Prostate gland (tissue), 2 donors: ENCODE measurements around the gene UBAC2. TPM values are rescaled to one million over a fixed set of nuclear protein-coding genes. Genes with fewer than 3 reads are reported as not detected.

Source experiments
- DNase-seq: peaks from one replicate; pipeline ENCODE4 v3.0.0-alpha.2; 2019; ENCODE audit warnings: low spot score
- H3K27ac ChIP-seq, 2 donors: fragments of 200-600 bp; sonication (generic); 2 replicates each; pipeline ENCODE4 v1.5.1; 2017 to 2019
- H3K27me3 ChIP-seq: fragments of 200-600 bp; sonication (generic); replicated peaks from 2 replicates; pipeline ENCODE4 v1.5.1; 2019; ENCODE audit not compliant: insufficient read depth
- H3K36me3 ChIP-seq, 2 donors: fragments of 200-600 bp; sonication (generic); 1 replicate in 1 of 2; 2 replicates in 1 of 2; pipeline versions ENCODE4 v1.5.1 to v1.8.1; 2017 to 2019
- H3K4me1 ChIP-seq: fragments of 200-600 bp; sonication (generic); replicated peaks from 2 replicates; pipeline ENCODE4 v1.5.1; 2019
- H3K4me3 ChIP-seq, 2 donors: fragments of 200-600 bp; sonication (generic); 2 replicates each; pipeline ENCODE4 v1.5.1; 2017 to 2019
- H3K9me3 ChIP-seq: fragments of 200-600 bp; sonication (generic); 2 replicates; pipeline ENCODE4 v1.5.1; 2017
- POLR2A ChIP-seq: fragments of 450-650 bp; IDR thresholded peaks from one replicate; pipeline ENCODE4 v1.6.1; 2016; ENCODE audit warnings: antibody characterized with exemption, mild to moderate bottlenecking
- POLR2AphosphoS5 ChIP-seq: sonication (generic); formaldehyde crosslinking; IDR thresholded peaks from one replicate; pipeline ENCODE4 v1.6.1; 2017; ENCODE audit warnings: antibody characterized with exemption
- WGBS: methylation state at CpG from one replicate; pipeline ENCODE4 v1.1.5; 2018; 5-methylcytosine and 5-hydroxymethylcytosine counted together
- intact Hi-C: fragments of 100-400 bp; cut with DNase I; formaldehyde crosslinking; loops from one replicate; pipeline ENCODE4 v1.14.2; 2022
- total RNA-seq, 2 donors: library from RNA; depleted of rRNA; stranded (reverse); fragments of >200 nt; gene quantifications; one replicate each; pipeline ENCODE4 v1.1.0, GENCODE V29; 2016
- TF ChIP-seq, protein P1 (sequence below), 4 experiments: fragments of 200-600 bp in 2 of 4; fragments of 450-650 bp in 2 of 4; sonication (generic) in 2 of 4; IDR thresholded peaks; 1 replicate in 3 of 4; 2 replicates in 1 of 4; pipeline ENCODE4 v1.5.1; 2016 to 2019; ENCODE audit warnings: antibody characterized with exemption in 4 of 4, mild to moderate bottlenecking in 2 of 4, moderate library complexity in 2 of 4

The UBAC2 gene
- total RNA-seq, 2 donors from 2014 or later, result 60.7 to 86.9 TPM

DNA sequence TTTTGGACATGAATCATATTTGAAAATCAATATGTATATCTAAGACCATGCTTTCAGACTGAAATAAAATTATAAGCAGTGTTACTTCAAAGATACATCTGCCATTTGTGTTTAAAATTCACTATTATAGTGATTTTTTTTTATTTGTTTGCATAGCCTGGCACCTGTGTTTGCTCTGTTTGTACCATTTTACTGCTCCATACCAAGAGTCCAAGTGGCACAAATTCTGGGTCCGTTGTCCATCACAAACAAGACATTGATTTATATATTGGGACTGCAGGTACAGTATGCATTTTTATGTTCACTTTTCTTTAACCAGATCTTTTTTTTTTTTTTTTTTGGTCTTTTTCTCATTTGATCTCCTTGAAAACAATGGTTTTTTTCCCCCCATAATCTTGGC is 113.3 kb downstream of the UBAC2 start:
- intact Hi-C loops, result no loop called here
- TF ChIP-seq POLR2AphosphoS5, result no peak
- Histone ChIP-seq H3K9me3 (no peaks in the 10 kb centered on the region), H3K36me3 (no peaks in the 10 kb centered on the region), H3K4me1 (no peaks in the 10 kb centered on the region), H3K4me3 (no peak overlapping the region), H3K27ac (no peak overlapping the region), H3K27me3 (no peaks in the 10 kb centered on the region)
- WGBS, result 48% methylated on average over 1 of the region's 1 CpG
- no peak for DNase-seq

DNA sequence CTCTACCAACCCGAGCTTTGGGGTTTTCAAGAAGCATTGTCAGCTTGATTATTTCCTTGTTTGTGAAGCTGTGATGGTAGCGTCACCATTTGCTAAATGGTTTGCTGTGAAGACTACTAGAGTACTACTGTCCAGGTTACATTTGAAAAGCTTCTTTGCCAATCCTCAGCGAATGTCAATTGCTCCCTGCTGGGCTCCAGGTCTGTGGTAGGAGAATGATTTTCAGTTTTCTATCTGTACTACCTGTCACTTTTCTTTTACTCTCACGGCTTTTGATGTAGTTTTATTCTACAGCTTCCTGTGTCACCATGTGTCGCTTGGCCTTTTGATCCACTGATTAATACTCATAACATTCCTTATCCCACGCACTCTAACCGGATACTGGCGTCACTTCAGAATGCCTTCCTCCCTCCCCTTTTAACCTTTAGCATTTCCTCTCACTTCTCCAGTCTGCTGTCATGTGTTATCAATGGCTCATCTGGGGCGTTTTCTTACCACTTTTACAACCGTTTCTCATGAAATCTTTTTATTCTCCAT is 114.1 kb downstream of the UBAC2 start:
- DNase-seq, result no peak
- TF ChIP-seq, protein P1, sequence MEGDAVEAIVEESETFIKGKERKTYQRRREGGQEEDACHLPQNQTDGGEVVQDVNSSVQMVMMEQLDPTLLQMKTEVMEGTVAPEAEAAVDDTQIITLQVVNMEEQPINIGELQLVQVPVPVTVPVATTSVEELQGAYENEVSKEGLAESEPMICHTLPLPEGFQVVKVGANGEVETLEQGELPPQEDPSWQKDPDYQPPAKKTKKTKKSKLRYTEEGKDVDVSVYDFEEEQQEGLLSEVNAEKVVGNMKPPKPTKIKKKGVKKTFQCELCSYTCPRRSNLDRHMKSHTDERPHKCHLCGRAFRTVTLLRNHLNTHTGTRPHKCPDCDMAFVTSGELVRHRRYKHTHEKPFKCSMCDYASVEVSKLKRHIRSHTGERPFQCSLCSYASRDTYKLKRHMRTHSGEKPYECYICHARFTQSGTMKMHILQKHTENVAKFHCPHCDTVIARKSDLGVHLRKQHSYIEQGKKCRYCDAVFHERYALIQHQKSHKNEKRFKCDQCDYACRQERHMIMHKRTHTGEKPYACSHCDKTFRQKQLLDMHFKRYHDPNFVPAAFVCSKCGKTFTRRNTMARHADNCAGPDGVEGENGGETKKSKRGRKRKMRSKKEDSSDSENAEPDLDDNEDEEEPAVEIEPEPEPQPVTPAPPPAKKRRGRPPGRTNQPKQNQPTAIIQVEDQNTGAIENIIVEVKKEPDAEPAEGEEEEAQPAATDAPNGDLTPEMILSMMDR (IDR thresholded peaks at IDR 0.05), result no peak
- TF ChIP-seq POLR2AphosphoS5, result no peak
- no peak for TF ChIP-seq POLR2A
- Histone ChIP-seq H3K36me3 (no peaks in the 10 kb centered on the region), H3K27ac (no peak overlapping the region), H3K4me3 (no peak overlapping the region), H3K27me3 (no peaks in the 10 kb centered on the region), H3K9me3 (no peaks in the 10 kb centered on the region), H3K4me1 (no peaks in the 10 kb centered on the region)
- WGBS, result 74% methylated on average over 10 of the region's 10 CpGs
- intact Hi-C loops, result no loop called here

DNA sequence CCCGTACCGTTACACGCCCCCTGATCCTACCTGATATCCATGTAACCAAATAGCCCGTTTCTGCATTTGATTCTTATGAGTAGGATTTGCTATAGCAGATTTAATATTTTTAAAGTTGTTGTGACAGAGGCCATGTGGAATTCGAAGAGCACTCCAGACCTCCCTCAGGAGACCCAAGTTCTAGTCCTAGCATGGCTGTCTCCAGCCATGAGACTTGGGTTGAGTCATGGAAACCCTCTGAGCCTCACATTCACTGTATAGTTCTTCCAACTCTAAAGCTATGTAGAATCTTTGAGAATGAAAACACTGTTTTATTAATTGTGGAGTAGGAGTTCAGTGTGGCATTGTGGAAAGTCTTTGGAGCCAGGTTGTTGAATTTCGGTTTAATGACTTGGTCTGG is 114.5 kb downstream of the UBAC2 start:
- no peaks in the 10 kb centered on the region for H3K27me3 ChIP-seq
- no peak for DNase-seq
- H3K27ac ChIP-seq, result no peak overlapping the region
- 92% methylated on average over 6 of the region's 6 CpGs for WGBS
- H3K4me3 ChIP-seq, result no peak overlapping the region
- no peaks in the 10 kb centered on the region for H3K36me3 ChIP-seq
- no peaks in the 10 kb centered on the region for H3K9me3 ChIP-seq
- no peak for TF ChIP-seq POLR2A
- no peak for TF ChIP-seq POLR2AphosphoS5
- TF ChIP-seq, protein P1 (IDR thresholded peaks at IDR 0.05), result no peak
- no peaks in the 10 kb centered on the region for H3K4me1 ChIP-seq
- intact Hi-C loops, result no loop called here

DNA sequence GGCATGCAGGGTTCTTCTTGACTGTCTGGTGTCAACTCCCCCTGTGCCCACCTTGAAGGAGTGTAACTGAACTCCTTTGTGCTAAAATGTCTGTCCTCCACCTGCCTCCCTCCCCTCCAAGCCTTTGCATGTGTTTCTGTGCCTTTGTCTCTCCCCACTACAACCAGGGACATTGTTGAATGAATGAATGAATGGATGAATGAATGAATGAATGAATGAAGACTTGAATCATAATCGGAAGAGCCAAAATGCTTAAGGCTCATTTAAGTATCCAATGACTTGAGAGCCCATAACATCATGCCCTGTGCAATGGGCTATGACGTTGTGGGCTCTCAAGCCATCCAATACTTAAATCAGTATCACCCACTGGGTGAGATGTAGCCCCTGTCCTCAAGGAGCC is 115.6 kb downstream of the UBAC2 start:
- TF ChIP-seq, protein P1 (IDR thresholded peaks at IDR 0.05), result no peak
- TF ChIP-seq POLR2A (no peak), POLR2AphosphoS5 (no peak)
- WGBS, result 91% methylated on average over 2 of the region's 2 CpGs
- no peak overlapping the region for H3K27ac ChIP-seq

DNA sequence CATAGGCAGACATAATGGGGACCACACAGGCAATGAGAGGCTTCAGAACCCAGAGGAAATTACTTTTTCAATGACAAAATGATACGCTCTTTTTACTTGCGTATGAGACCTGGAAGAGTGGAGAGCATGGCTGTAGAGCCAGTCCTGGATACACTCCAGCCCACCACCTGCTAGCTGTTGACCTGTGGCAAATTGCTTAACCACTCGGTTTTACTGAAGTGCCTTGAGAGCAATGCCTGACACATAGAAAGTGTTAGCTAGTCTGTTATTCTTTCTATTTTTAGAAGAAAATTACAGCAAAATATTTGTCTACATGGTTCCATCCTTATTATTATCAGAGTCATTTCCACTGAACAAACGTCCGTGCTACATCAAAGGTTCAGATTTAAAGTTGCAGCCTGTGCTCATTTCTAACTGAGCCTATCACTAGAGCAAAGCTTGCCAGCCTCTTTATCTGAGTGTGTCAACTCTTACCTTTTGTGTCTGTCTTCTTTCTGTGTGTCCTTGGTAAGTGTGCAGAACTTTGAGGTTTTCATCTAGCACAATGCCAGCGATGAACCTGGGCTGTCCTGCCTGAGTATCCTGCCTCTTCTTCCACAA is 116.1 kb downstream of the UBAC2 start:
- TF ChIP-seq, protein P1 (IDR thresholded peaks at IDR 0.05), result no peak
- TF ChIP-seq POLR2AphosphoS5 (no peak), POLR2A (no peak)
- no peak for DNase-seq
- Histone ChIP-seq H3K4me1 (no peaks in the 10 kb centered on the region), H3K27ac (no peak overlapping the region), H3K36me3 (no peaks in the 10 kb centered on the region), H3K27me3 (no peaks in the 10 kb centered on the region), H3K4me3 (no peak overlapping the region), H3K9me3 (no peaks in the 10 kb centered on the region)
- intact Hi-C loops, result no loop called here
- WGBS, result 87% methylated on average over 6 of the region's 6 CpGs

More for the DNA sequence above, 115.6 kb downstream of the UBAC2 start:
- Histone ChIP-seq H3K4me1 (no peaks in the 10 kb centered on the region), H3K4me3 (no peak overlapping the region), H3K27me3 (no peaks in the 10 kb centered on the region), H3K9me3 (no peaks in the 10 kb centered on the region), H3K36me3 (no peaks in the 10 kb centered on the region)
- DNase-seq, result no peak
- intact Hi-C loops, result no loop called here
